T-cell (primary cell): ENCODE measurements around the gene OTOA. TPM values are rescaled to one million over a fixed set of nuclear protein-coding genes. Genes with fewer than 3 reads are reported as not detected.
"Not testable (repeated sequence)": the region's sequence is repeated elsewhere in the genome, so short reads cannot be mapped to it uniquely, and the experiment has no call there.

Experiments
- ATAC-seq, 4 experiments: fragments of 200-7000 bp in 3 of 4; fragments of 150-1000 bp in 1 of 4; cut with Tn5 transposase; replicated peaks in 1 of 4; 1 replicate in 3 of 4; 2 replicates in 1 of 4; pipeline ENCODE4 v1.10.0; 2021; ENCODE audit warnings: moderate library complexity in 3 of 4, mild to moderate bottlenecking in 2 of 4, moderate number of reproducible peaks in 1 of 4
- CTCF ChIA-PET, 2 donors: fragments of 300-600 bp; sonication (Branson Sonifier 250); formaldehyde crosslinking; loops; one replicate each; lab custom pipeline; 2022; ENCODE audit warnings: antibody characterized with exemption in 2 of 2; lab: Charles Lee
- POLR2A ChIA-PET, 2 donors: fragments of 300-600 bp; sonication (Branson Sonifier 250); formaldehyde crosslinking; loops; one replicate each; lab custom pipeline; 2022; ENCODE audit warnings: antibody characterized with exemption in 2 of 2; lab: Charles Lee
- DNase-seq, 35 experiments: peaks; one replicate each; pipeline versions ENCODE4 v3.0.0 to v3.0.0-alpha.2; 2013 to 2023
- H3K27ac ChIP-seq: one replicate; pipeline ENCODE4 v1.5.1; 2013; ENCODE audit warnings: low read length
- H3K27me3 ChIP-seq, 2 experiments: replicated peaks in 1 of 2; 1 replicate in 1 of 2; 2 replicates in 1 of 2; pipeline versions ENCODE4 v1.6.1 to v1.7.0; 2013; ENCODE audit warnings: low read length in 1 of 2, mixed read lengths in 1 of 2; ENCODE audit not compliant: control insufficient read depth in 2 of 2, insufficient read depth in 2 of 2; ENCODE audit errors: extremely low read depth in 1 of 2
- H3K36me3 ChIP-seq, 2 donors: 1 replicate in 1 of 2; 2 replicates in 1 of 2; pipeline versions ENCODE4 v1.6.1 to v1.7.0; 2013; ENCODE audit warnings: low read length in 1 of 2; ENCODE audit not compliant: control insufficient read depth in 2 of 2, insufficient read depth in 1 of 2; ENCODE audit errors: extremely low read depth in 1 of 2
- H3K4me1 ChIP-seq, 2 experiments: 1 replicate in 1 of 2; 2 replicates in 1 of 2; pipeline versions ENCODE4 v1.6.1 to v1.7.0; 2013; ENCODE audit warnings: low read length in 2 of 2, mixed read lengths in 1 of 2; ENCODE audit not compliant: insufficient read depth in 2 of 2, control insufficient read depth in 1 of 2; ENCODE audit errors: extremely low read depth in 1 of 2
- H3K4me3 ChIP-seq, 2 donors: 1 replicate in 1 of 2; 2 replicates in 1 of 2; pipeline versions ENCODE4 v1.5.1 to v1.7.0; 2013; ENCODE audit warnings: mild to moderate bottlenecking in 2 of 2, low read length in 1 of 2, moderate library complexity in 1 of 2; ENCODE audit not compliant: control insufficient read depth in 1 of 2; ENCODE audit errors: extremely low read depth in 1 of 2
- H3K9me3 ChIP-seq: 2 replicates; pipeline ENCODE4 v1.7.0; 2013
- H3K27ac Mint-ChIP-seq, 2 donors: one replicate each; pipeline ENCODE4 v1.8.0; 2020 to 2021; ENCODE audit warnings: mild to moderate bottlenecking in 2 of 2, mixed read lengths in 2 of 2
- H3K27me3 Mint-ChIP-seq, 2 donors: one replicate each; pipeline ENCODE4 v1.8.0; 2021 to 2022; ENCODE audit warnings: mixed read lengths in 2 of 2
- H3K36me3 Mint-ChIP-seq: one replicate; pipeline ENCODE4 v1.8.0; 2021; ENCODE audit warnings: mixed read lengths
- H3K4me1 Mint-ChIP-seq, 3 donors: one replicate each; pipeline ENCODE4 v1.8.0; 2020 to 2022; ENCODE audit warnings: mixed read lengths in 3 of 3, mild to moderate bottlenecking in 1 of 3
- H3K4me3 Mint-ChIP-seq, 3 donors: one replicate each; pipeline ENCODE4 v1.8.0; 2020 to 2022; ENCODE audit warnings: mild to moderate bottlenecking in 3 of 3, mixed read lengths in 3 of 3, moderate library complexity in 3 of 3
- H3K9me3 Mint-ChIP-seq, 3 donors: one replicate each; pipeline ENCODE4 v1.8.0; 2020 to 2022; ENCODE audit warnings: mixed read lengths in 3 of 3
- WGBS: methylation state at CpG from one replicate; pipeline ENCODE4 v1.1.5; 2013; ENCODE audit warnings: missing lambda C conversion rate; ENCODE audit not compliant: insufficient coverage; 5-methylcytosine and 5-hydroxymethylcytosine counted together
- total RNA-seq, 35 experiments: library from RNA in 6 of 35; stranded (reverse) in 6 of 35; fragments of 120-200 nt in 1 of 35; gene quantifications; one replicate each; pipeline versions ENCODE4 v1.2.1 to v1.2.4 and lab custom pipeline; 2013 to 2026

The OTOA gene
- total RNA-seq, 5 donors from 2014 or later (not counting 1 experiment from before 2014, with no cell fraction given) = 0.18 to 0.20 (median 0.19) TPM; not detected in 2

- no peaks in the 10 kb centered on the region for H3K9me3 ChIP-seq
- 0% methylated on average over 1 of the region's 10 CpGs for WGBS
- no peaks in the 10 kb centered on the region for H3K27me3 Mint-ChIP-seq
- peaks cover 0 to 4% (median 3%) of the 10 kb centered on the region in 3 donors for H3K4me1 Mint-ChIP-seq
- peaks cover 0 to 3% of the 10 kb centered on the region in 2 experiments for H3K27me3 ChIP-seq
- no peaks in the 10 kb centered on the region for H3K36me3 Mint-ChIP-seq
- H3K4me3 Mint-ChIP-seq = no peak overlapping the region
- H3K4me3 ChIP-seq = no peak overlapping the region
- no peak overlapping the region for H3K27ac Mint-ChIP-seq
- ATAC-seq = peak; percentile 69 to 77 (median 72)
- POLR2A ChIA-PET = no interaction called here
- no peak overlapping the region for H3K27ac ChIP-seq
- peak; percentile 51 to 88 (median 79) for DNase-seq
- no peaks in the 10 kb centered on the region for H3K36me3 ChIP-seq
- H3K9me3 Mint-ChIP-seq = no peaks in the 10 kb centered on the region
- CTCF ChIA-PET = interaction anchor here (0.5 to 2.5 kb wide), 20 partner anchors 20 to 628 kb away, joined by 3 to 34 read pairs (median 4); no protein-coding TSS in a partner anchor
- peaks cover 0 to 4% of the 10 kb centered on the region in 2 experiments for H3K4me1 ChIP-seq
These were observed 44.9 kb downstream of the OTOA start for GRCh38 chr16:21708533-21709115.

DNA sequence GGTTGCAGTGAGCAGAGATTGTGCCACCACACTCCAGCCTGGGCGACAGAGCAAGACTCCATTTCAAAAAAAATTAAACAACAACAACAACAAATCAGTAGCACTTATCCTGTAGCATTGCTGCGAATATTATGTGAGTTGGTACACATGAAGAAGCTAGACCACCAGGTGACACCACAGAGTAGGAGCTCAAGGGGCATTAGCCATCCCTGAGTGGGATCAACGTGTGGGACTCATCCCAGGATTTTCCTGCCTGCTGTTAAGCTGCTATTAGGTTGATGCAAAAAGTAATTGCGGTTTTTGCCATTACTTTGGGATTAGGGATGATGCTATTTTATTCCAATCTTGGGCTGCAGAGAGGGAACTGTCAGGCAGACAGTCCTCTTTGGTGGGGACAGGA lies 47.2 kb downstream of the OTOA start:
- Histone ChIP-seq H3K36me3 (no peaks in the 10 kb centered on the region), H3K4me1 (peaks cover 0 to 4% of the 10 kb centered on the region in 2 experiments), H3K9me3 (no peaks in the 10 kb centered on the region), H3K4me3 (no peak overlapping the region), H3K27me3 (peaks cover 0 to 3% of the 10 kb centered on the region in 2 experiments), H3K27ac (no peak overlapping the region)
- POLR2A ChIA-PET = no interaction called here
- CTCF ChIA-PET = interaction anchor here (0.6 to 2.1 kb wide), 2 partner anchors 54 to 292 kb away, joined by 3 to 10 read pairs; no protein-coding TSS in a partner anchor
- WGBS = 75% methylated on average over 3 of the region's 4 CpGs
- Mint-ChIP-seq H3K27ac (no peak overlapping the region), H3K36me3 (no peaks in the 10 kb centered on the region), H3K4me3 (no peak overlapping the region), H3K9me3 (no peaks in the 10 kb centered on the region), H3K27me3 (no peaks in the 10 kb centered on the region), H3K4me1 (peaks cover 0 to 8% (median 4%) of the 10 kb centered on the region in 3 donors)
- ATAC-seq = no peak
- no peak for DNase-seq

- ATAC-seq (no peak), DNase-seq (no peak)
- H3K27me3 ChIP-seq = peaks cover 0 to 2% of the 10 kb centered on the region in 2 experiments
- H3K27ac ChIP-seq = no peak overlapping the region
- Mint-ChIP-seq H3K4me1 (peaks cover 0 to 5% (median 0%) of the 10 kb centered on the region in 3 donors), H3K4me3 (no peak overlapping the region), H3K36me3 (no peaks in the 10 kb centered on the region), H3K27ac (no peak overlapping the region), H3K9me3 (no peaks in the 10 kb centered on the region), H3K27me3 (no peaks in the 10 kb centered on the region)
- no peaks in the 10 kb centered on the region for H3K36me3 ChIP-seq
- CTCF ChIA-PET = interaction anchor here in 1 of 2 donors (0.6 kb wide), 1 partner anchor 56 kb away, joined by 3 read pairs; no protein-coding TSS in a partner anchor
- no peaks in the 10 kb centered on the region for H3K4me1 ChIP-seq
- H3K9me3 ChIP-seq = no peaks in the 10 kb centered on the region
- no CpG with 5 or more reads among the region's 5 CpGs for WGBS
- H3K4me3 ChIP-seq = no peak overlapping the region
- POLR2A ChIA-PET = no interaction called here
These were observed 50.0 kb downstream of the OTOA start for GRCh38 chr16:21713549-21714368.

GRCh38 chr16:21714369-21714618 lies 50.5 kb downstream of the OTOA start:
- H3K4me1 Mint-ChIP-seq, H3K9me3 ChIP-seq, CTCF ChIA-PET, H3K4me3 ChIP-seq, H3K27ac ChIP-seq, H3K27me3 Mint-ChIP-seq, ATAC-seq, H3K36me3 Mint-ChIP-seq, H3K27ac Mint-ChIP-seq, H3K36me3 ChIP-seq, H3K4me1 ChIP-seq, H3K27me3 ChIP-seq, H3K9me3 Mint-ChIP-seq, DNase-seq, POLR2A ChIA-PET, H3K4me3 Mint-ChIP-seq: not testable (repeated sequence)

DNA sequence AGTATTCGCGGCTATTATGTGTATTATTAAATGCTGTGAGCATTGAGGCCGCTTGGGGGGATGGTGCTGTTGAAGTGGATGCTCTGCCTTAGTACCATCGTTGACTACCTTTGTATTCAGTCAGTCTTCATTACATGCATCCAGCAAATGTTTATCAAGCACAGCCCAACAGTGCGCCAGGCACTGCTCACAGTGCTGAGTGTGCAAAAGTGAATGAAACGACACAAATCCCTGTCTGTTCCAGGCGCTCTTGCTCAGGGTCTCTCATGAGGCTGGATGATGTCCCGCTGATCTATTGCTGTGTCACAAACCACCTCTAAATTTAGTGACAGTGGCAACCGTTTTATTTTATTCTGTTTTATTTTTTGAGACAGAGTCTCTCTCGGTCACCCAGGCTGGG lies 53.8 kb downstream of the OTOA start:
- Histone ChIP-seq H3K9me3 (no peaks in the 10 kb centered on the region), H3K27me3 (peaks cover 2 to 4% of the 10 kb centered on the region in 2 experiments), H3K4me1 (no peaks in the 10 kb centered on the region), H3K36me3 (no peaks in the 10 kb centered on the region), H3K27ac (no peak overlapping the region), H3K4me3 (no peak overlapping the region)
- no peak for DNase-seq
- peaks cover 0 to 5% (median 0%) of the 10 kb centered on the region in 3 donors for H3K4me1 Mint-ChIP-seq
- no peaks in the 10 kb centered on the region for H3K27me3 Mint-ChIP-seq
- ChIA-PET CTCF (no interaction called here), POLR2A (no interaction called here)
- H3K9me3 Mint-ChIP-seq = no peaks in the 10 kb centered on the region
- ATAC-seq = no peak
- H3K27ac Mint-ChIP-seq = no peak overlapping the region
- 83% methylated on average over 3 of the region's 10 CpGs for WGBS
- no peaks in the 10 kb centered on the region for H3K36me3 Mint-ChIP-seq
- H3K4me3 Mint-ChIP-seq = no peak overlapping the region

DNA sequence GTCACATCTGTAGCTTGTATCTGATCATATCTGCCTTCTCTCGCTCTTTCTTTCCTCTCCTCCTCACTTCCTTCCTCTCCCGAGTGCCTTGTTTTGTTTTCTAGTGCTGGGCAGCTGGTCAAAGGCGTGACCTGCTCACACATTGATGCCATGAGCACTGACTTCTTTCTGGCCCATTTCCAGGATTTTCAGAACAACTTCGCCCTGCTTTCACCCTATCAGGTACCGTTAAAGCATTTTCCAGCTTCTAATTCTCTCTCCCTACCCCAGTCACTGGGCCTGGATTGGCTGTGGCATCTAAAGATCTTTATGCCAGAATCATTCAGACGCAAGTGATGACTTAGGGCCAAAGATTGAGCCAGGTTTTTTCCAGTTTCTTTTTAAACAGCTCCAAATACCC lies 55.5 kb downstream of the OTOA start:
- no peak for DNase-seq
- H3K27me3 ChIP-seq = peaks cover 2 to 4% of the 10 kb centered on the region in 2 experiments
- H3K4me3 Mint-ChIP-seq = no peak overlapping the region
- no peak overlapping the region for H3K4me3 ChIP-seq
- peaks cover 0 to 2% (median 0%) of the 10 kb centered on the region in 3 donors for H3K4me1 Mint-ChIP-seq
- ChIA-PET POLR2A (no interaction called here), CTCF (interaction anchor here in 1 of 2 donors (0.8 to 1.0 kb wide), 2 partner anchors 13 to 98 kb away, joined by 3 to 7 read pairs; no protein-coding TSS in a partner anchor)
- H3K4me1 ChIP-seq = no peaks in the 10 kb centered on the region
- no peaks in the 10 kb centered on the region for H3K36me3 Mint-ChIP-seq
- H3K27ac ChIP-seq = no peak overlapping the region
- WGBS = 71% methylated on average over 6 of the region's 6 CpGs
- H3K27ac Mint-ChIP-seq = no peak overlapping the region
- peaks cover 0 to 3% of the 10 kb centered on the region in 2 donors for H3K27me3 Mint-ChIP-seq
- no peak for ATAC-seq
- H3K9me3 ChIP-seq = no peaks in the 10 kb centered on the region
- no peaks in the 10 kb centered on the region for H3K9me3 Mint-ChIP-seq
- H3K36me3 ChIP-seq = no peaks in the 10 kb centered on the region
